HepG2 (cell line): ENCODE measurements around the gene PARP2. TPM values are rescaled to one million over a fixed set of nuclear protein-coding genes. Genes with fewer than 3 reads are reported as not detected.

Experiments
- ATAC-seq: fragments of 200-7000 bp; cut with Tn5 transposase; 3 replicates; pipeline ENCODE4 v1.9.1; 2020; ENCODE audit warnings: mild to moderate bottlenecking, moderate library complexity
- BruUV-seq: library from RNA; stranded (reverse); fragments of 400-500 nt; replicated peaks from 2 replicates; lab custom pipeline; 2021; lab: Mats Ljungman, UMichigan
- CTCF ChIA-PET: fragments of 300-600 bp; formaldehyde crosslinking; extraction: SDS; loops from one replicate; lab custom pipeline; 2021; ENCODE audit warnings: low total read pairs, inconsistent platforms, low intra/inter-chr PET ratio; lab: Yijun Ruan, JAX
- POLR2A ChIA-PET: fragments of 350-600 bp; sonication (Branson Sonifier 250); formaldehyde crosslinking; loops from one replicate; lab custom pipeline; 2020; ENCODE audit warnings: antibody characterized with exemption, inconsistent platforms; lab: Yijun Ruan, JAX
- DNase-seq: peaks from one replicate; pipeline ENCODE4 v3.0.0-alpha.2; 2015; ENCODE audit warnings: low spot score
- FAIRE-seq: peaks from 3 replicates; lab custom pipeline; 2011; peaks lifted over from hg19 to GRCh38; lab: Jason Lieb, UNC
- H2AFZ ChIP-seq: one replicate; pipeline ENCODE4 v1.6.1; 2011; ENCODE audit warnings: low read length, inconsistent platforms
- H3K27ac ChIP-seq: fragments of 300-600 bp; 3 replicates; pipeline ENCODE4 v1.8.0; 2011; ENCODE audit warnings: mixed run types, mild to moderate bottlenecking, mixed read lengths, low read length, inconsistent platforms; ENCODE audit not compliant: insufficient read depth; ENCODE audit errors: extremely low read length
- H3K27me3 ChIP-seq, 2 experiments: fragments of 200-600 bp in 1 of 2; 2 replicates in 1 of 2; 3 replicates in 1 of 2; pipeline versions ENCODE4 v1.6.0 to v1.8.0; 2011; ENCODE audit warnings: low read length in 2 of 2, mild to moderate bottlenecking in 2 of 2, moderate library complexity in 2 of 2, inconsistent platforms in 1 of 2; ENCODE audit not compliant: insufficient read depth in 2 of 2, control insufficient read depth in 1 of 2
- H3K36me3 ChIP-seq, 2 experiments: fragments of 200-600 bp in 1 of 2; replicated peaks in 1 of 2; 2 replicates in 1 of 2; 3 replicates in 1 of 2; pipeline versions ENCODE4 v1.5.1 to v1.8.0; 2011; ENCODE audit warnings: low read length in 2 of 2, inconsistent platforms in 1 of 2; ENCODE audit not compliant: insufficient read depth in 2 of 2, control insufficient read depth in 1 of 2
- H3K4me1 ChIP-seq: 2 replicates; pipeline ENCODE4 v1.5.1; 2012; ENCODE audit warnings: low read length, inconsistent platforms; ENCODE audit not compliant: insufficient read depth
- H3K4me2 ChIP-seq: 2 replicates; pipeline ENCODE4 v1.6.0; 2011; ENCODE audit warnings: low read depth, low read length, inconsistent platforms
- H3K4me3 ChIP-seq, 3 experiments: fragments of 200-600 bp in 1 of 3; sonication (generic), shearing (Covaris generic) in 1 of 3; replicated peaks in 1 of 3; 2 replicates each; pipeline ENCODE4 v1.5.1; 2011 to 2016; ENCODE audit warnings: low read length in 3 of 3, inconsistent platforms in 2 of 3, low read depth in 2 of 3, mild to moderate bottlenecking in 2 of 3, control low read depth in 1 of 3, mixed read lengths in 1 of 3; ENCODE audit not compliant: insufficient read depth in 1 of 3
- H3K79me2 ChIP-seq: one replicate; pipeline ENCODE4 v1.6.1; 2011; ENCODE audit warnings: low read length, inconsistent platforms; ENCODE audit not compliant: insufficient read depth
- H3K9ac ChIP-seq: 2 replicates; pipeline ENCODE4 v1.6.0; 2011; ENCODE audit warnings: mild to moderate bottlenecking, low read depth, low read length, inconsistent platforms; ENCODE audit not compliant: insufficient read depth
- H3K9me3 ChIP-seq: 2 replicates; pipeline ENCODE4 v1.5.1; 2012; ENCODE audit warnings: mild to moderate bottlenecking, low read length
- H4K20me1 ChIP-seq: 2 replicates; pipeline ENCODE4 v1.6.0; 2011; ENCODE audit warnings: inconsistent platforms, mild to moderate bottlenecking, low read length, moderate library complexity; ENCODE audit not compliant: insufficient read depth
- CEBPB ChIP-seq: IDR thresholded peaks from 2 replicates; pipeline ENCODE4 v1.6.1; 2011; ENCODE audit warnings: low read depth, low read length, improper control_type of control experiment, borderline replicate concordance
- FOXO1 ChIP-seq: sonication (generic); formaldehyde crosslinking; IDR thresholded peaks from 2 replicates; pipeline ENCODE4 v1.4.0; 2020; ENCODE audit warnings: missing genetic modification reagents
- FOXP1 ChIP-seq, 2 experiments: fragments of 450-650 bp in 1 of 2; IDR thresholded peaks; 2 replicates each; pipeline ENCODE4 v1.6.1; 2017 to 2018; ENCODE audit warnings: antibody characterized with exemption in 1 of 2
- FOXP4 ChIP-seq: sonication (generic); formaldehyde crosslinking; IDR thresholded peaks from 2 replicates; pipeline ENCODE4 v1.4.0; 2020; ENCODE audit warnings: missing genetic modification reagents
- HNRNPLL ChIP-seq: fragments of 200-400 bp; formaldehyde crosslinking; IDR thresholded peaks from 2 replicates; pipeline ENCODE4 v1.6.1; 2017; ENCODE audit warnings: mild to moderate bottlenecking, low read depth, low read length; ENCODE audit not compliant: poor library complexity, severe bottlenecking
- POLR2A ChIP-seq, 2 experiments: IDR thresholded peaks; 2 replicates each; pipeline ENCODE4 v1.6.1; 2011; ENCODE audit warnings: low read depth in 2 of 2, low read length in 2 of 2, mild to moderate bottlenecking in 1 of 2, moderate library complexity in 1 of 2; ENCODE audit not compliant: insufficient read depth in 1 of 2
- POLR2AphosphoS5 ChIP-seq: IDR thresholded peaks from 2 replicates; pipeline ENCODE4 v1.6.1; 2012; ENCODE audit warnings: low read depth, low read length
- RBM22 ChIP-seq: fragments of 200-400 bp; formaldehyde crosslinking; optimal IDR thresholded peaks from 2 replicates; pipeline ENCODE3; 2017; ENCODE audit warnings: mild to moderate bottlenecking, low read length, moderate library complexity
- TBX3 ChIP-seq: fragments of 450-650 bp; IDR thresholded peaks from 2 replicates; pipeline ENCODE4 v1.6.1; 2017; ENCODE audit warnings: antibody characterized with exemption, mild to moderate bottlenecking, inconsistent platforms, borderline replicate concordance
- ZBTB1 ChIP-seq: sonication (generic); formaldehyde crosslinking; IDR thresholded peaks from 2 replicates; pipeline ENCODE4 v1.4.0; 2020; ENCODE audit warnings: missing genetic modification reagents, borderline replicate concordance
- WGBS: methylation state at CpG from one replicate; pipeline ENCODE4 v1.1.6; 2017; ENCODE audit warnings: low lambda C conversion rate; 5-methylcytosine and 5-hydroxymethylcytosine counted together
- in situ Hi-C: cut with HindIII; loops from 2 replicates; pipeline ENCODE4 v1.10.0; 2017; ENCODE audit warnings: low pct_unique_long_range_greater_than_20kb; ENCODE audit not compliant: extremely low pct_ligation_motif_present
- intact Hi-C: fragments of 100-400 bp; cut with micrococcal nuclease; formaldehyde crosslinking; loops from one replicate; pipeline ENCODE4 v1.10.0; 2022; ENCODE audit not compliant: unreplicated experiment
- polyA plus RNA-seq, 8 experiments: library from polyadenylated mRNA; depleted of rRNA in 3 of 8; stranded (reverse) in 7 of 8; unstranded in 1 of 8; fragments of >200 nt; fragmentation: Illumina TruSeq in 4 of 8; extraction: Trizol in 4 of 8; gene quantifications; 2 replicates each; pipeline versions ENCODE4 v1.2.1 to v1.2.3, GENCODE V29; 2011 to 2016; ENCODE audit warnings: low read depth in 4 of 8, missing spikeins in 1 of 8, mixed read lengths in 1 of 8; ENCODE audit not compliant: insufficient read depth in 1 of 8
- total RNA-seq, 5 experiments: library from RNA; depleted of rRNA; stranded (reverse); fragments of >200 nt; fragmentation: Illumina TruSeq; extraction: Trizol; gene quantifications; 2 replicates each; pipeline ENCODE4 v1.2.3, GENCODE V29; 2016; ENCODE audit warnings: low read depth in 1 of 5
- TF ChIP-seq, protein P1 (sequence below): IDR thresholded peaks from 2 replicates; pipeline ENCODE4 v1.6.1; 2012; ENCODE audit warnings: low read depth, low read length, improper control_type of control experiment

Gene PARP2
- total and polyA plus RNA-seq, 2 of the 13 experiments (the other 11 are each of a cell fraction or from before 2014, with no cell fraction given) = 37.3 to 38.4 TPM

DNA sequence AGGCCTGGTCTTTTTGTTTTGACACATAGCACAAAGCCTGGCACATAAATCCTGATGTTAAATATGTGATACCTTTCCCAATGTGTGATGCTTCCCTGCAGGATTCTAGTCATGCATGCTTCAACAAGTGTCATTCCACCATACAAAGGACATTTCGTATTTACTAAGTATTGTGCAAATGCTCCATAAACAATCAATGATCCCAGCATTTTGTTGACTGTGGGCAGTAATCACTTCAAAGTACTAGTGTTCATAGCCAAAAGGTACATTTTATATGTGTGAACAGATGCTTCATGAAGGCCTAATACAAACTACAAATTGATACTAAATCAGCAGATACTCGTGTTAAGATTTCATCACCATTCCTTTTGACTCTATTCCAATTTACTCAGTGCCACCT, 14.7 kb upstream of the PARP2 start:
- in situ Hi-C loops (loop anchor here (5.0 to 25.0 kb wide), 4 partner anchors 134 to 659 kb away; partner anchors contain the start of genes ANG, APEX1, METTL17 and OSGEP), intact Hi-C loops (loop anchor here (5.0 kb wide), 1 partner anchor 84 kb away; the partner anchor contains the start of gene TEP1)
- ChIA-PET POLR2A (interaction anchor here (1.4 to 9.8 kb wide), 3 partner anchors 14 to 133 kb away, joined by 9 to 139 read pairs (median 15); partner anchors contain the start of genes APEX1, PARP2 and PIP4P1), CTCF (interaction anchor here (1.2 to 3.0 kb wide), 3 partner anchors 22 to 281 kb away, joined by 4 to 26 read pairs (median 11); no protein-coding TSS in a partner anchor)
- no peak for DNase-seq
- no peak for FAIRE-seq
- H3K4me3 ChIP-seq = no peak overlapping the region
- no peak overlapping the region for H3K4me2 ChIP-seq
- peaks cover 8 to 43% of the 10 kb centered on the region in 2 experiments for H3K36me3 ChIP-seq
- TF ChIP-seq POLR2AphosphoS5 = peak; percentile 18; the same call in 1 of the 2 replicates
- 0 out of 2 replicates have a peak, but pooled peaks have one; percentile 6 for TF ChIP-seq TBX3
- TF ChIP-seq FOXO1 (CRISPR knock-in tag) = no peak
- no peak for TF ChIP-seq ZBTB1 (CRISPR knock-in tag)
- peak; percentile 29 for TF ChIP-seq RBM22
- TF ChIP-seq FOXP4 (CRISPR knock-in tag) = 0 out of 2 replicates have a peak, but pooled peaks have one; percentile 23
- TF ChIP-seq CEBPB = 0 out of 2 replicates have a peak, but pooled peaks have one; percentile 25
- TF ChIP-seq HNRNPLL = no peak
- 0 out of 4 replicates have a peak, but pooled peaks of 1 of the 2 experiments have one; percentile 22 for TF ChIP-seq POLR2A (IDR thresholded peaks at IDR 0.05; ENCODE audit: insufficient read depth in 1 of 2, low read depth in 2 of 2, low read length in 2 of 2)
- TF ChIP-seq, protein P1, sequence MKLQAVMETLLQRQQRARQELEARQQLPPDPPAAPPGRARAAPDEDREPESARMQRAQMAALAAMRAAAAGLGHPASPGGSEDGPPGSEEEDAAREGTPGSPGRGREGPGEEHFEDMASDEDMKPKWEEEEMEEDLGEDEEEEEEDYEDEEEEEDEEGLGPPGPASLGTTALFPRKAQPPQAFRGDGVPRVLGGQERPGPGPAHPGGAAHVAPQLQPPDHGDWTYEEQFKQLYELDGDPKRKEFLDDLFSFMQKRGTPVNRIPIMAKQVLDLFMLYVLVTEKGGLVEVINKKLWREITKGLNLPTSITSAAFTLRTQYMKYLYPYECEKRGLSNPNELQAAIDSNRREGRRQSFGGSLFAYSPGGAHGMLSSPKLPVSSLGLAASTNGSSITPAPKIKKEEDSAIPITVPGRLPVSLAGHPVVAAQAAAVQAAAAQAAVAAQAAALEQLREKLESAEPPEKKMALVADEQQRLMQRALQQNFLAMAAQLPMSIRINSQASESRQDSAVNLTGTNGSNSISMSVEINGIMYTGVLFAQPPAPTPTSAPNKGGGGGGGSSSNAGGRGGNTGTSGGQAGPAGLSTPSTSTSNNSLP = 0 out of 2 replicates have a peak, but pooled peaks have one; percentile 42
- TF ChIP-seq FOXP1 (IDR thresholded peaks at IDR 0.05) = no peak
- TF ChIP-seq FOXP1 (CRISPR knock-in tag; IDR thresholded peaks at IDR 0.05) = peak; percentile 72; the same call in 1 of the 2 replicates
- peaks cover 55% of the 10 kb centered on the region for H3K4me1 ChIP-seq
- H3K27ac ChIP-seq = no peak overlapping the region
- no TSS peak for BruUV-seq
- peaks cover 74% of the 10 kb centered on the region for H3K79me2 ChIP-seq
- H3K27me3 ChIP-seq = no peaks in the 10 kb centered on the region; a peak in 1 of 5 replicates
- H3K9me3 ChIP-seq = no peaks in the 10 kb centered on the region
- 49% methylated on average over 2 of the region's 2 CpGs for WGBS
- no peak for ATAC-seq
- H4K20me1 ChIP-seq = peaks cover 37% of the 10 kb centered on the region
- no peak overlapping the region for H3K9ac ChIP-seq
- H2AFZ ChIP-seq = no peak overlapping the region
